ENCODE results near the gene RNMT.
"Not testable (repeated sequence)": the region's sequence is repeated elsewhere in the genome, so short reads cannot be mapped to it uniquely, and the experiment has no call there.

The RNMT gene

GRCh38 chr18:13726232-13726971 lies at the start of gene RNMT, which contains the start of gene FAM210A:
Gene RNMT (plus strand): TSS chr18:13726673. CDS start chr18:13731518, 4,845 bp downstream.
Gene FAM210A (minus strand): TSS chr18:13726558. CDS start chr18:13682077, 44,481 bp downstream.
- peak; percentile 99 for DNase-seq (ENCODE audit: low spot score)

- not testable (repeated sequence) for DNase-seq (ENCODE audit: low spot score)
Observed at GRCh38 chr18:13677350-13677749, 49.1 kb upstream of the RNMT start.

GRCh38 chr18:13680612-13681011 lies 45.9 kb upstream of the RNMT start:
- DNase-seq (ENCODE audit: low spot score): peak; percentile 33

- peak; percentile 22 for DNase-seq (ENCODE audit: low spot score)
Observed at GRCh38 chr18:13681701-13682100, 44.8 kb upstream of the RNMT start.

- DNase-seq (ENCODE audit: low spot score): no peak
Observed at GRCh38 chr18:13684546-13684945, 41.9 kb upstream of the RNMT start.

- DNase-seq (ENCODE audit: low spot score): no peak
Observed at GRCh38 chr18:13688191-13689136, 38.0 kb upstream of the RNMT start.

GRCh38 chr18:13690060-13690459 lies 36.4 kb upstream of the RNMT start:
- DNase-seq (ENCODE audit: low spot score): not testable (repeated sequence)

GRCh38 chr18:13695337-13695736 lies 31.1 kb upstream of the RNMT start:
- not testable (repeated sequence) for DNase-seq (ENCODE audit: low spot score)

GRCh38 chr18:13696961-13697360 lies 29.5 kb upstream of the RNMT start:
- no peak for DNase-seq (ENCODE audit: low spot score)

- no peak for DNase-seq (ENCODE audit: low spot score)
Observed at GRCh38 chr18:13700153-13700552, 26.3 kb upstream of the RNMT start.

- no peak for DNase-seq (ENCODE audit: low spot score)
Observed at GRCh38 chr18:13703899-13704298, 22.6 kb upstream of the RNMT start.

- no peak for DNase-seq (ENCODE audit: low spot score)
Observed at GRCh38 chr18:13710414-13710831, 16.1 kb upstream of the RNMT start.

- DNase-seq (ENCODE audit: low spot score): no peak
Observed at GRCh38 chr18:13712400-13713131, 13.9 kb upstream of the RNMT start.

- DNase-seq (ENCODE audit: low spot score): no peak
Observed at GRCh38 chr18:13713455-13714055, 12.9 kb upstream of the RNMT start.

GRCh38 chr18:13715330-13715729 lies 11.1 kb upstream of the RNMT start:
- no peak for DNase-seq (ENCODE audit: low spot score)

- DNase-seq (ENCODE audit: low spot score): no peak
Observed at GRCh38 chr18:13716916-13717315, 9.6 kb upstream of the RNMT start.

GRCh38 chr18:13720123-13720522 lies 6.3 kb upstream of the RNMT start:
- no peak for DNase-seq (ENCODE audit: low spot score)

- no peak for DNase-seq (ENCODE audit: low spot score)
Observed at GRCh38 chr18:13720847-13721246, 5.6 kb upstream of the RNMT start.

- DNase-seq (ENCODE audit: low spot score): peak; percentile 5
Observed at GRCh38 chr18:13725566-13726231, 774 bp upstream of the RNMT start.

GRCh38 chr18:13726972-13727331 lies 479 bp downstream of the RNMT start:
- DNase-seq (ENCODE audit: low spot score): peak; percentile 38

GRCh38 chr18:13730481-13730880 lies 4.0 kb downstream of the RNMT start:
- DNase-seq (ENCODE audit: low spot score): no peak
